ENCODE data around the gene SCARF2. TPM values are rescaled to one million over a fixed set of nuclear protein-coding genes. Genes with fewer than 3 reads are reported as not detected.

Gene SCARF2
- total RNA-seq, 1 experiment from 2014 or later, result 10.8 TPM

DNA sequence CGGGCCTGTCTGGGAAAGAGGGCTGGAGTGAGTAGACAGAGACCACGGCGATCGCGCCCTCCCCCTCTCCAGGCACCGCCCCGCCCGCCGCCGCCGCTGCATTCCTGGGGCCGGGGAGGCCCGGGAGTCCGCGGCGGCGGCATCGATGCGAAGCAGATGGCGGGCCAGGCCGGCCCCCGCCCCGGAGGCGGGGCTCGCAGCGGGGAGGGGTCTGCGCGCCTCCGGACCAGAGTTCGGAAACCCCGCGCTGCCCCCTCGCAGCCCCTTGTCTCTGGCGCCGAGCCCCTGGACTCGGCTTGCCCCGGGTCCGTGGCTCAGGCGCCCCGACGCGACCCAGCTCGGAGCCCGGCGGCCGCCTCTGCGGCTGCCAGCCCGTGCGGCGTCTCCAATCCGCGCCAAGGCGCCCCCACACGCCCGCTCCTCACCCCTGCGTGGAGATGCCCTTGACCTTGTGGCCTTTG is 1.3 kb downstream of the SCARF2 start:
- no peak overlapping the region for H3K14ac ChIP-seq (ENCODE audit: insufficient read depth, low read length)
- Mint-ChIP-seq H3K4me1 (peaks cover 18 to 24% of the 10 kb centered on the region in 2 experiments), H3K27me3 (ENCODE audit: low read depth) (peaks cover 79% of the 10 kb centered on the region), H3K9me3 (no peaks in the 10 kb centered on the region), H3K36me3 (ENCODE audit: insufficient read depth in 1 of 3, low read depth in 3 of 3) (peaks cover 0 to 9% (median 2%) of the 10 kb centered on the region in 3 experiments; a peak in 3 of 7 replicates), H3K27ac (no peak overlapping the region), H3K4me3 (peak overlapping the region; percentile 77 to 96)
- H3K27me3 ChIP-seq (ENCODE audit: insufficient read depth, low read length), result peaks cover 10% of the 10 kb centered on the region; the same call in 1 of the 2 replicates
- H3K9me3 ChIP-seq (ENCODE audit: control insufficient read depth, low read depth, low read length), result no peaks in the 10 kb centered on the region
- no peaks in the 10 kb centered on the region for H3K79me2 ChIP-seq (ENCODE audit: insufficient read depth, low read length)
- no peak overlapping the region for H3T11ph ChIP-seq (ENCODE audit: low read length)
- no peak overlapping the region for H2AFZ ChIP-seq (ENCODE audit: low read length)
- peaks cover 17% of the 10 kb centered on the region for H3K23me2 ChIP-seq (ENCODE audit: insufficient read length, low read depth, low read length, poor library complexity, severe bottlenecking)
- no peaks in the 10 kb centered on the region for H3K79me1 ChIP-seq (ENCODE audit: insufficient read depth, low read depth, low read length, poor library complexity, severe bottlenecking)
- no peak overlapping the region for H2BK15ac ChIP-seq (ENCODE audit: low read depth, low read length)
- no peak overlapping the region for H2BK5ac ChIP-seq (ENCODE audit: insufficient read length, low read length)
- no peak overlapping the region for H2BK12ac ChIP-seq (ENCODE audit: insufficient read length, low read depth, low read length)
- H4K20me1 ChIP-seq (ENCODE audit: control insufficient read depth, insufficient read depth, insufficient read length), result no peaks in the 10 kb centered on the region
- H2BK20ac ChIP-seq (ENCODE audit: low read depth, low read length, poor library complexity, severe bottlenecking), result no peak overlapping the region
- no CpG with 5 or more reads among the region's 56 CpGs for WGBS (ENCODE audit: extremely low coverage, insufficient read length, low lambda C conversion rate)
- no peak overlapping the region for H2AK5ac ChIP-seq (ENCODE audit: insufficient read length, low read length)
- no peak overlapping the region for H3K18ac ChIP-seq (ENCODE audit: insufficient read length, low read depth, low read length)
- 0 out of 2 replicates have a peak, but pooled peaks cover 2% of the 10 kb centered on the region for H3K4me1 ChIP-seq (ENCODE audit: insufficient read depth, low read length)
- no peak overlapping the region for H4K91ac ChIP-seq (ENCODE audit: insufficient read length, low read depth, low read length)
- H4K8ac ChIP-seq (replicated peaks; ENCODE audit: insufficient read length, low read depth, low read length), result no peak overlapping the region
- peak overlapping the region; percentile 84 for H3K4me2 ChIP-seq (ENCODE audit: insufficient read depth, insufficient read length, low read length)
- DNase-seq, result peak; percentile 45
- no peak overlapping the region for H3K56ac ChIP-seq (ENCODE audit: insufficient read length, low read depth, low read length)
- no peak overlapping the region for H3K23ac ChIP-seq (ENCODE audit: insufficient read length, low read depth, low read length)
- no peak overlapping the region for H2BK120ac ChIP-seq (ENCODE audit: low read depth, low read length, poor library complexity, severe bottlenecking)
- H4K5ac ChIP-seq (ENCODE audit: insufficient read length, low read depth, low read length), result no peak overlapping the region
- TF ChIP-seq, protein P1, sequence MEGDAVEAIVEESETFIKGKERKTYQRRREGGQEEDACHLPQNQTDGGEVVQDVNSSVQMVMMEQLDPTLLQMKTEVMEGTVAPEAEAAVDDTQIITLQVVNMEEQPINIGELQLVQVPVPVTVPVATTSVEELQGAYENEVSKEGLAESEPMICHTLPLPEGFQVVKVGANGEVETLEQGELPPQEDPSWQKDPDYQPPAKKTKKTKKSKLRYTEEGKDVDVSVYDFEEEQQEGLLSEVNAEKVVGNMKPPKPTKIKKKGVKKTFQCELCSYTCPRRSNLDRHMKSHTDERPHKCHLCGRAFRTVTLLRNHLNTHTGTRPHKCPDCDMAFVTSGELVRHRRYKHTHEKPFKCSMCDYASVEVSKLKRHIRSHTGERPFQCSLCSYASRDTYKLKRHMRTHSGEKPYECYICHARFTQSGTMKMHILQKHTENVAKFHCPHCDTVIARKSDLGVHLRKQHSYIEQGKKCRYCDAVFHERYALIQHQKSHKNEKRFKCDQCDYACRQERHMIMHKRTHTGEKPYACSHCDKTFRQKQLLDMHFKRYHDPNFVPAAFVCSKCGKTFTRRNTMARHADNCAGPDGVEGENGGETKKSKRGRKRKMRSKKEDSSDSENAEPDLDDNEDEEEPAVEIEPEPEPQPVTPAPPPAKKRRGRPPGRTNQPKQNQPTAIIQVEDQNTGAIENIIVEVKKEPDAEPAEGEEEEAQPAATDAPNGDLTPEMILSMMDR (conservative IDR thresholded peaks at IDR 0.05), result no peak
- no peak overlapping the region for H3K27ac ChIP-seq (ENCODE audit: insufficient read length, low read depth, low read length)
- H3K9ac ChIP-seq (ENCODE audit: extremely low read depth, insufficient read length, low read length), result no peak overlapping the region
- H3K4ac ChIP-seq (ENCODE audit: low read depth, low read length), result no peak overlapping the region
